ENCODE measurements around the gene BRD7.

BRD7 gene

DNA sequence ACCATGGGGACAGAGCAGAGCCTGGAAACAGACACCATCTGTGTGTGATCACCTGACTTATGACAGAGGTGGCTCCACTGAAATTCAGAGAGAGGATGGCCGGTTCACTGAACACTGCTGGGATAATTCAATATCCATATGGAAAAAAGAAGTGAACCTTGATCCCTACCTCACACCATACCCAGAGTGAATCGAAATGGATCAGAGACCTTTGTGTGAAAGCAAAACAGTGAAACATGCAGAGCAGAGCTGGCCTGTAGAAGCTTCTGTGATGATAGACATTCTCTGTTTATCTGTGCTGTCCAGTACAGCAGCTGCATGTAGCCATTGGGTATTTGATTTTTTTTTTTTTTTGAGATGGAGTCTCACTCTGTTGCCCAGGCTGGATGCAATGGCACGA lies 82.1 kb downstream of the BRD7 start:
- no peak for DNase-seq

DNA sequence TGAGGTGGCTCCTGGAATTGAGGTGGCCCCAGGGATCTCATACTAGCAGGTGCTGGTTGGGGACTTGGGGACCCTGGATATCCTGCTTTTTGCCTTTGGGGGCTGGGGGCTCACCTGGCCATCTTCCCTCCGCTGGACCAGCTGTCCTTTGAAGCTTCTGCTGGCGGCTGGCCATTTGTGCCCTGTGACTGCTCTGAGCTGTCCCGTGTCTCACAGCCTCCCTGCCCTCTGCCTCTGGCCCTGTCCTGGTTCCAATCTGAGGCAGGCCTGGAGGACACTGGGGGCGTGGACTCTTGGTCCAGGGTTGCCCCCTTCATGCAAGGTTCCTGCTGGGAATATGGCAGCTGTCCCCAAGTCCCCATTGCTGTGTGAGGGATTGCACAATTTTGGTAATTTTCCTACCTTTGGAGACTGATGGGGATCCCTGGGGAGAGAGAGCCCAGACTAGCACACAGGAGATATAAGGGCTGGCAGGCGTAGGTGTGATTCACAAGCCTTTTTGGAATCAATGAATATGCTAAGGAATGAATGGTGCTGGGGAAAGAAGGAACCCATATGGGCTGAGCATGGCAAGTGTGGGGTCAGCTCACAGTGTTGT lies 83.3 kb downstream of the BRD7 start:
- no peak for DNase-seq

DNA sequence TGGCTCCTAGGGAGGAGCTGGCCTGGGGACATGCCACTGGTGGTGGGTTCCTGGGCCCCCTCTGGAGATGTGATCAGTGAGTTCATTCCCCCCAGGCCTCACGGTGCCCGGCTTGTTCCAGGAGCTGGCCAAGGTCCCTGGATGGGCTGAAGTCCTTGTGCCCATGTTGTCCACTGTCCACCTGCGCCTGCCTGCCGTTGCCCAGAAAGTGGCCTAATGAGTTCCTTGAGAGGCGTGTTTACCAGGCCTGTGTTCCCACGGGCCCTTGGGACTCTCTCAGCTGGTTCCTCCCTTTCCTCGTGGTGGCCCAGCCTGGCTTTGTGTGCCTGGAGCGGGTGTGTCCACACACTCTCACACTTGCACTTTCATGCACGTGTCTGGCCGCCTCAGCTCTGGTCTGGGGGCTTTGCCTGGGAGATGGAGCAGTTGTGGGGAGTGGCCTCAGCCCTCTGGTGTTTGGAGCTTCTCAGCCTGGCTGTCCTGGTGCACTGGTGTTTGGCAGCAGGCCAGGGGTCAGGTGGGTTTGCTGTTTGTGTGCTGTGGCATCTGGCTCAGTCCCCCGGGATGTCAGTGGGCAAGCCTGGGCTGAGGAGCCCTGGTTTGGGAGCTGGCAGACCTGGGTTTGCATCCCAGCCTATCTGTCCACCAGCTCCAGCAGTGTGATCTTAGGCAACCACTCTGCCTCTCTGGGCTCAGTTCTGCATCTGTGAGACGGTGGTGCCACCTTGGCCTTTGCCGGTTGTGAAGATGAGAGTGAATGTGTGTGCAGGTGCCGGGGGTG lies 84.5 kb downstream of the BRD7 start:
- no peak for DNase-seq

DNA sequence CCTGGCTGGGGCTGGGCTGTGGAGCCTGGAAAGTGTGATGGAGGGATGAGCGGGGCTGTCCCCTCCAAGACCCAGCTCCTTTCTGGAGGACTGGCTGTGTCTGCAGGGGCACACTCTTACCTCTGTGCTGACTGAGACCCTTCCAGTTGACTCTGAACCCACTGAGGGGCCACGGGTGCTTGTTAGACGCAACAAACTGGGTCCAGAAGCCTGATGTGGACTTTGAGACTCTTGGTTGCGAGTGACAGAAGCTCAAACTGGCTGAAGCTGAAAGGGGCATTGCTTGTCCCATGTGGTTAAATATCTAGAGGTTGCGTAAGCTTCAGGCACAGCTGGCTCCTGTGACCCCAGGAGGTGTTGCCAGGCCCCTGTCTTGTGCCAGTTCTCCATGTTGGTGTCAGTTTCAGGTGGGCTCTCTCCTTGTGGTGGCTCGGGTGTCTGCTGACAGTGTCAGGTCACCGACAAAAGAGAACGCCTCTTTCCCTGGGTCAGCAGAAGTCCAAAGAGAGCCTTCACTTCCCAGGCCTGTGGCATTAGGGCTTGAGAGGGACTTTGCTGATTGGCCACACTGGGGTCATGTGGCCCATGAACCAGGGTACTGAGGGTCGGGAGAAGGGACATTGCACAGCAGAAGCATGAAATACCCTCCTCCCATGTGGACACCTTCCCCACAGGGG lies 85.7 kb downstream of the BRD7 start:
- no peak for DNase-seq

DNA sequence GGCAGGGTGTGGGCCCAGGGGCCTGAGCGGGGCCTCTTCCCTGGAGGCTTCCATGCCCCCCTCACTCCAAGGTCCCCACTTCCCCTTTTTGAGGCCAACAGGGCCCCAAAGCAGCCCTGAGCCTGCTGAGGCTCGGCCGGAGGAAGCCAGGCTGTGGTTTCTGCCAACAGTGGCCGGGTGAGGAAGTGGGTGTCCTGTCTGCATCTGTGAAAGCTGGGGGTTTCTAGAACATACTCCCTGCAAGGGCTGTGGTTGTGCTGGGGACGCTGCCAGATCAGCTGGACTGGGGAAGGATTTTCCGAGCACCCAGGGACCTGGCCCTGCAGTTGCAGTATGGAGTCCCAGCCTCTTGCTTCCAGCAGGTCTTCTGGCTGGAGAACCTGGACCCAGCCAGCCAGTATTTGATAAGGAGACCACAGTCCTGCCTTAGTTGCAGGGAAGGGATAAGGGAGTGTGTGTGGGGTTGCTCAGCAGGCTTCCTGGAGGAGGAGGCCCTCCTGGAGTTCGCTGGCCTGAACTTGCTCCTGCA lies 86.7 kb downstream of the BRD7 start:
- DNase-seq, result no peak

DNA sequence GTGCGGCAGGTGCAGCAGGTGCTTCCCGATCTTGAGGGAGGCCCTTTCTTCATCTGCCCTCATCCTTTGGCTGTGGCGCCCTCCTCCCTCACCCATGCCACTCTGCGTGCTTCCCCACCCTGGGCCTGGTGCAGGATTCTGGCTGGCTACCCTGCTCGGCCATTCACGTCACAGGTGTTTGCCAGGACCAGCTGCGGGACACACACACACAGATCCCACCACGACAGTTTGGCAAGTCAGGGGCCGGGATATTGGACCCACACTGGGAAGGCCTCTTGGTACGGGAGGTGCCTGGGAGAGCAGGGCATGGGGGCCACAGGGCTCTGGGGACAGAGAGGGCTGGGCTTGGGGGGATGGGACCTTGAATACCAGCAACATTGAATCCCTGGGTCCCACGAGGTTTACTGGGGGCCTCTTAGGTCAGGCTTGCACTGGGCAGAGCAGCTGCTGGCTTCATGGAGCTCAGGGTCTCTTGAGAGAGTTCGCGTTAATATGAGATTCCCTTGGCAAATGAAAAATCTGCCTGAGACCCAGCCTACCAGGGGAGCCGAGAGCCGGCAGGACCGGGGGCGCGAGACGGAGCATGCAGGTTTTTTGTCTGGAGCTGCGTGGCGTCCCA lies 87.3 kb downstream of the BRD7 start:
- no peak for DNase-seq

DNA sequence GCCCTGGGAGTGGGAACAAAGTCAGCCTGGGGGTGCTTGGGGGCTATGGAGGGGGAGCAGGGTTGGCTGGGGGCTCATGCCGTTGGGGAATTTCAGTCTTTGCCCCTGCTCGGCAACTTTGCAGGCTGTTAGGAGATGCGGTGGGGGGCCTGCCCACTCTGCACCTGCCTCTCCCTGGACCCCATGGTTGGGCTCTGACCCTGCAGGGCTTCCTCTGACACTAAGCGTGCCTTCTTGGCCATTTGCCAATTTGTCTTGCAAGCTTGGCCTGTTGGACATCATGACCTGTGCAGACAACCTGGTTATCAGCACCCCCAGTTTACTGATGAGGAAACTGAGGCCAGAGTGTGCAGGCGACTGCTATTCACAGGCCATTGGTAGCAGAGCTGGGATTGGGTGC lies 87.9 kb downstream of the BRD7 start:
- DNase-seq, result no peak

DNA sequence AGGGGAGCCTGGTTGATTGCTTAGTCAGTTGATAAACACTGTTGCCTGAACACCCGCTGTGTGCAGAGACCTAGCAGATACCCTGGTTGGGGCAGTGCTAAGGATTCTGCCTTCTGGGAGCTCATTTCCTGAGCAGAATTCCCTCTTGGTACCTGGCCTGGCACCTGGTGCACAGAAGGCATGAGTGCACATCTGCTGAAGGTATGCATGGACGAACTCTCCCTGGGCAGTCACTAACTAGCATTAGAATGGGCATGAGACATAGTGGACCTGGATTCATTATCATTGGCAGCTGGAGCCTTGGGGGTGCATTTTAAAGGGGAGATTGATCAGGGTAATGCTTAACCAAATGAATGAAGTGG lies 89.3 kb downstream of the BRD7 start:
- no peak for DNase-seq

DNA sequence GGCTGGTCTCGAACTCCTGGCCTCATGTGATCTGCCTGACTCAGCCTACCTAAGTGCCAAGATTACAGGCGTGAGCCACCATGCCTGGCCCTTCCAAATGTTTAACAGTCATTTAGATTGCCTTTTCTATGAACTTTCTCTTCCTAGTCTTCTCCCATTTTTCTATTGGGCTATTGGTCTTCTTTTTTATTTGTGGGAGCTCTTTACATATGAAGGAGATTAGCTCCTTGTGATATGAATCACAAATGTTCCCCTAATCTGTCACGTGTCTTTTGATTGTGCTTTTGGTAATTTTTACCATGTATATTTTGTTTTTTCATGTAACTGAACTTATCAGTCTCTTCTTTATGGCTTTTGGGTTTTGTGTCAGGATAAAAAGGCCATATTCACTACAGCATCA lies 90.5 kb downstream of the BRD7 start:
- DNase-seq, result no peak

DNA sequence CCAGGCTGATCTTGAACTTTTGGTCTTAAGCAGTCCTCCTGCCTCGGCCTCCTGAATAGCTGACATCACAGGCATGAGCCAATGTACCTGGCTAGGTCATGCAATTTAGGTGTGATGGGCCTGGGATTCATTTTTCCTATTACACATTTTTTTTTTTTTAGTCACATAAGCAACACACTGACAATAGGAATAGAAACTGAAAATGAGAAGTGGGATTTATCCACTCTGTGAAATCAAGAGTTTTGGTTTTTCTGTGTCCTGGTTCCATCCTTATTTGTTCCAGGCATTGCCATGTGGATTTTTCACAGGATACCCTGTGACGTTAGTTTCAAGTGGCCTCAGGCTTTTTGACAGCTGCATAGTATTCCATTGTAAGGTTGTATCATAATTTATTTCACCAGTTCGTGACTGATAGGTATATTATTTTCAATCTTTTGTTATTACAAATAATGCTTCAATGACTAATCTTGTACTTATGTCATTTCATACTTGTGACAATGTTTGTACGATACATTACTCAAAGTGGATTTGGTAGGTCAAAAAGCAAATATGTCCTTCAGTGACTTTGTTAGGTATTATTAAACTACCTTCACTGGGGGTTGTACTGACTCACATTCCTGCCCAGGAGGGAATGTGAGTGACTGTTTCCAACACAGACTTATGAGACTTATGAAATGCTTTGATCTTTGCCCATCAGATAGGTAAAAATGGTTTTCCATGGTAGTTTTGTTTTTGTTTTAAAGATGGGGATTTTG lies 91.8 kb downstream of the BRD7 start:
- DNase-seq, result no peak

DNA sequence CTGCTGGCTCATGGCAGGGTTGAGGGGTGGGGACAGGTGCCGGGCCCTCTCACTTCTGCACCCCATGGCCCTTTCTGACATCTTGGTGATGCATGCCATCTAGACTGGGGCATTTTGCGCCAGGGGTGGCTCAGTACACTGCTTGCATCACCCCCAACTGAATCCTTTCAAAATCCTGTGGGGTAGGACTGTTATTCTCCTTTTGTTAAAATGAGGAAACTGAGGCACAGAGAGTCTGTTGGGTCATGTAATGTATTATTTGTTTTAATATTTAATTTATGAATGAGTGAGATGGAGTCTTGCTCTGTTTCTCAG lies 92.5 kb downstream of the BRD7 start:
- no peak for DNase-seq

DNA sequence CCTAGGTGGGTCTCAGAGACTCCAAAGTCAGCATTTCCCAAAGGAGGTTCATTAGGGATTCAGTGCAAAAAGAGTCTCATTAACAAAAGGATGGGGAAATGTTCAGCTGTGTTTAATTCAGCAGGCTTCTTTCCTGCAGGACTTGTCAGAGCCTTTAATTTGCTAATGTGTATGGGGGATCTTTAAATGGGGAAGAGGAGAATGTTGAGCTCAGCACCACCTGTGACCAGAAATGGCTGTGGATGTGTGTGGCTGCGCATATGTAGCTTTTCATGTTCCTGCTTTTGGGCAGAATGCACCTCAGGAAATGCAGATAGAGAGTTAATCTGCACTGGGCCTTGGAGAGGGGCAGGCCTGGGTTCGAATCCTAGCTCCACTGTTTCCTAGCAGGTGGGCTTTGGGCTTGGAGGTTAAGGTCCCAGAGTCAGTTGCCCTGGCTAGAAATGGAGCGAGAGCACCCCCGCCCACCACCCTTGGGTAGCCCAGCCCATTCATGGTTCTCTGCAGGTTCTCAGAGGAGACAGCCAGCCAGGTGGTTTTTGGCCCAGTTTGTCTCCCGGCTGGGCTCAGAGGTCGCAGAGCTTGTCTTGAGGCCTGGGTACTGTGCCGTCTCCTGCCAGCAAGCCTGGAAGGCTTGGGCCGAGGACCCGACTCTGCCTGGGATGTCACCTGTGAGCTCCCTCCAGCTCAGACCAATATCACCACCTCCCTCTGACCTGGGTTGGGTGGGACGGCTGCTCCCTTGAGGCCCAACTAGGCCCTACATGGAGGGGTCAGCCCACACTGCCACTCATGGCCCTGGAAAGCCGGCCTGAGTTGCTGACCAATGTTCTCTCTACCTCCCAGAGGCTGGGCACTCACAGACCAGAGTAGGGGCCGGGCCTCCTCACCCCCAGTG lies 93.1 kb downstream of the BRD7 start:
- no peak for DNase-seq

DNA sequence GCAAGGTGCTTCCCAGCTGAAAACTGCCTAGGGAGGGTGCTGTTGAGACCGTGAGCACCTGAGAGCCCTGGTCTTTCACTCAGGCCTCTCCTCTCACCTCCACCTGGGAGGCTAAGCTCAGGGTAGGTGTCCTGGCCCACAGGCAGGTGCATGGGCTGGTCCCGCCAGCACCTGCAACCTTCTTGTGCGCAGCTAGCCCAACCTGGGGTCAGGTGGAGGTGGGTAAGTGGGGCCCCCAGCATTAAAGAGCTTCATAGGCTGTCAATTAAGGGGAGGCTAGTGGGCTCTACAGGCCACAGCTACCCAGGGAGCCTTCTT lies 93.7 kb downstream of the BRD7 start:
- DNase-seq, result no peak

DNA sequence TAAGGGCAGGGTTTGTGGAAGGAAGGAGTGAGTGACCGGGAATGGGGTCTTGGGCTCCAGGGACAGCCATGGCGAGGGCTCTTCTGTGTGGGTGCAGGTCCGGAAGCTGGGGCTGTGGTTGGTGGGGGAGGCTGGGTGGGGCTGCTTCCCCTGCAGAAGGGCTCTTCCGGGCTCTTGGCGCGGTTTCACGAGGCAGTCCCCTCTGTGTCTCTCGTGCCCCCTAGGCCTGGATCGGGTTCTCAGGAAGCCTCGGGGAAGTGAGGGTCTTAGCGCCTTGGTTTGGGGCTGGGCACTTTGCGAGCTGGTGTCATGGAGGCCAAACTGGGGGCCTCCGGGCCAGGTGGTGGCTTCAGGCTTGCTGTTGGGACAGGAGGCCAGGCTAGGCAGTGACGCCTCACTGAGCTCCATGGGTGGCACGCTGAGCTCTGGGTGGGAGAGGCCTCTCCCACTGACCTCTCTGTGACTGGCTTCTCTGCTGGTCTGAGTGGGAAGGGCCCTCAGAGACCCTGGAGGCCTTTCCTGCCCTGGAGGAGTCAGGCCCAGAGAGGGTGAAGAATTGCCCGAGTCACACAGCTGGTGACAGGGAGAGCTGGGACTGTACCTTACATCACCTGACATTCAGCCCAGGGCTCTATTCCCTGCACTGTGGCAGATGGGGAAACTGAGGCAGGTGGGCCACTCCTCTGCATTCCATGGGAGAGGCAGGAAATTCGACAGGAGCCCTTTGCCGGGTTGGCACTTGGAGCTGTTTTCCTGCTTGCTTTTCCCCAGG lies 94.3 kb downstream of the BRD7 start:
- DNase-seq, result no peak

DNA sequence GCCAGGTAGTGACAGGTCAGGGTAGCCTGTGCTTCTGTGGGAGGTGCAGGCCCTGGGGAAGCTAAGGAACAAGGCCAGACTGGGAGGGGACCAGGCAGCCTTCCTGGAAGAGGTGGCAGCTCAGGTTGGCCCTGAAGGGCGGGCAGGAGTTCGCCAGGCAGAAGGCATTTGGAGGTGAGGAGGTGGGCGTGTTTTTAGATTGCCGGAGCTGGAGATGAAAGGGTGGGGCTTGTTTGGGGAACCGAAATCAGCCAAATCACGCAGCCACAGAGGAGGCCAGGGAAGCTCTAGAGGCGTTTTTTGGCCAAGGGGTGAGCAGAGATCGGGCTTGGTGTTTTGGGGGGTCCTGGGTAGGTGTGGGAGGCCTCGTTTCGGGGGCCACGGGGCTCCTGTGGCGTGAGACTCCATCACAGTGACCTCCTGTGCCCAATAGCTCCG lies 94.9 kb downstream of the BRD7 start:
- DNase-seq, result no peak

DNA sequence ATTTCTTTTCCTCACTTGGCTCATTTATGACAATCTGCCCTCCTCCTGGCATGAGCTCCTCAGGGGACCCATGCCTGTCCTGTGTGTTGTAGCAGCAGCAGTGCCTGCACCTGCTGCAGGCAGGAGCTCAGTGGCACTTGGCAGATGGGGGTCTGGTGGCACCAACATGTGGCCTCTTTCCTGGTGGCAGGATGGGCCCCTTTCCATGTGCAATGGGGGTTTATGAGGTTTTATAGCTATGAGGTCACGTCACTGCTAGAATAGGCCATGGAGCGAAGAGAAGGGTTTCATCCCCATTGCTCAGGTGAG lies 95.5 kb downstream of the BRD7 start:
- DNase-seq, result no peak

DNA sequence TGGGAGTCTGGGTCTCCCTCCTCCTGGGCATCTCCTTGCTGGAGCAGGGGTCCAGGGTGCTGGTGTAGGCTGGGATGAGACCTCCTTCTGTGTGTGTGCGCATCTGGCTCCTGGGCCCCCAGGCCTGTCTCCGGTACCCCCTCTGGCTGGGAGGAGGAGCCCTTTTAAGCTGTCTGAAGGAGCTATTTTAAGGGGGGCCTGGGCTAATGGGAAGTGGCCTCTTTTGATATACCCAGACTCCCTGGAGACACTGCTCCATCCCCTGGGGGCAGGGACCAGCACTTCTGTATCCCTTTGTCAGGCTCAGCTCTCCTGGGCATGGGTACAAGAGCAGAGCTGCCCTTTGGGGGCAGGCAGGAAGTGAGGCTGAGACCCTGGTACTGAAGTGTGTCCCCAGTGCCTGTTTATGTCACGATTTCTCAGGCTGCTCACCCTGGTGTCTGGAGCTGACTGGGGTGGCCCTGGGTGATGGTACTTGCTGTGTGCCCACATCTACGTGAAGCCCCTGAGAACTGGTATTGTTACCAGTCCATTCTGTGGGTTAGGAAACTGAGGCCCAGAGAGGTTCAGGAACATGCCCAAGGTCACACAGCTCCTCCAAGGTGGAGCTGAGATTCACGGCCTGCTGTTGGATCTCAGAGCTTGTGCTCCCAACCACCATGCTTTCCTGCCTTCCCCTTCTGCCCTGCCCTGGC lies 96.0 kb downstream of the BRD7 start:
- DNase-seq, result no peak

DNA sequence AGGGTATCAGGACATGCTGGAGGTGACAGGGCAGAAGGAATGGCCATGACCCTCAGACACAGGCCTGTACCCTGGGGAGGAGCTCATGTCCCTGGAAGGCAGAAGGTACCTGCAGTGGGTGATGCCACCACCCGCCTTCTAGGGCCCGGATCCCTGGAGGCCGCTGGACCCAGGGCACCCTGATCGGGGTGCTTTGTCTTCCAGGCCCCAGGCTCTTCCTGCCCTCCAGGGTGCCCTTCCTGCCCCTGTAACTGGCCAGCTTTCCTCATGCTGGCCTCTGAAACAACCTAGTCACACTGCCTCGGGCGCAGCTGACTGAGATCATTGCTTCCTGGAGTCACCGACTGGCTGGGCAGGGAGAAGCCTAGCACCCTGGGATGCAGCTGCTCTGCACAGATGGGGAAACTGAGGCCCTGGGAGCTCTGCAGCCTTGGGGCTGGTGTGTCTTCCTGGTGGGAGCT lies 96.6 kb downstream of the BRD7 start:
- no peak for DNase-seq

DNA sequence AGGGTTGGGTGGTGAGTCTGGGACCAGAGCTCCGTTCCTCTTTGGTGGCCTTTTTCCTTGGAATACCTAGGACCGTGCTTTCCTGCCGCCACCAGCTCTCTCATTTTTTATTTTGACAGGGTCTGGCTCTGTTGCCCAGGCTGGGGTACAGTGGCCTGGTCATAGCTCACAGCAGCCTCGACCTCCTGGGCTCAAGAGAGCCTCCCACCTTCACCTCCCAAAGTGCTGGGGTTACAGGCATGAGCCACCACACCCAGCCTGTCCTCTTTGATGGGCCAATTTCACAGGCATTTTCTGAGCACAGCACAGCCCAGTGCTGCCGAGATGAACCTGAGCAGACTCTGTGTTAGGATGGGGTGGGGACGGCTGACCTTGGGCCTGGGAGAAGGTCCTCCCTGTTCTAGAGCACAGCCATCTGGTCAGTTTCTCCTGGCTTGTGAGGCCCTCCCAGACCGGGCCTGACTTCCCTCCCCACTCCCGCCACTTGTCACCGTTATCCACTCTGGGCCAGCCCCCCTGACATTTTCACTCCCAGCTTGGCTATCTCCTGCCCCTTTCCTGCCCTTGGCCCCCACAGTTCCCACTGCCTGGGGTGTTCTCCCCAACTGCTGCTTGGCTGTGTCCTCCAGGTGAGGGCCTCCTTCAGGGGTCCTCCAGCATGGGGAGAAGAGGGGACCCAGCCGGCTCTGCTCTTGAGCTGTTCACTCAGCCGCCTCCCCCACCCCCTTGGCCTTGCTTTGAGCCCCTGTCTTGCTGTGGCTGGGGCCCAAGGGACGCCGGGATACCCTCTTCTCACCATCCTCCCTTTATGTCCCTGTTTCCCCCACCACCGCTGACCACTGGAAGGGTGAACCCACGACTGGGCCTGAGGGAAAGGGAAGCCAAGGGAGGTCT lies 97.4 kb downstream of the BRD7 start:
- no peak for DNase-seq

All from NCI-H226 (cell line).